Measurements from ENCODE around the gene FAM162A.
"Not testable (repeated sequence)": the region's sequence is repeated elsewhere in the genome, so short reads cannot be mapped to it uniquely, and the experiment has no call there.

The FAM162A gene, protein sequence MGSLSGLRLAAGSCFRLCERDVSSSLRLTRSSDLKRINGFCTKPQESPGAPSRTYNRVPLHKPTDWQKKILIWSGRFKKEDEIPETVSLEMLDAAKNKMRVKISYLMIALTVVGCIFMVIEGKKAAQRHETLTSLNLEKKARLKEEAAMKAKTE

DNA sequence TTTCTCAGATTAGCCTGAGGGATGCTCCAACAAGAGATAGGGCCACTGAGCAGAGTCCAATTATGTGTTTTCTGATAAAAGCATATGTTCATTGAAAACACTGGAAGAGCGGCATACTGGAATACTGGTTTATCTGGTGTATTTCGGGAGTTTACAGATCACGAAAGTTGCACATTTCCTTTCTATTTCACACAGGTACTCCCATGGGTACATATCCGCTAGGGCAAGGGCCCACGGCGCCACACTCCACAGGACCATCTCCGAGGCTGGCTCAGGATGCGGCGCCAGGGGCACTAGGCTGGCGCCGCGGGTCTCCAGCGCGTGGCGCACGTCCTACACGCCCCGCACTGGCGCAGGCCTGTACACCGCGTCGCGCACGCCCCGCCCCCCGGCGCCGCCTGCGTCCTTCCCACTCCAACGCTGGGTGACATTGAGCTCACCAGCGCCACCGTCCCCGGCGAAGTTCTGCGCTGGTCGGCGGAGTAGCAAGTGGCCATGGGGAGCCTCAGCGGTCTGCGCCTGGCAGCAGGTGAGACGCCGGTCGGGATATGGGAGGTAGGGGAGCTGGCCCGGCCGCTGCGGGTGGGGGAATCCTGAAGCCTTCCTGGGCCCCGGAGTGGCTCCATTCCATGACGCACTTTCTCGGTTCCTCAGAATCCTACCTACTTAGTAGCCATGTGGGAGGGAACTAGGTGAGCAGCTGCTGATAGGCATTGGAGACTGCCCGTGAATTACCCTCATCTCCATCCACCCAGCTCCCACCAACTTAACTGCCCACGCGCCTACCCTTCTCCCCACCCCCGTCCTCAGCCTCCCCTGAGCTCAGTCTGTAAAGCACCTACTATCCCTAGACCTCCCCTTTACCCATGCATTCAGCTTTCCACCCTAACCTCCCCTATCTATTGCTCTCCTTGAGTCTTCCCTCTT lies at the start of gene FAM162A:
Gene FAM162A, plus strand, starts transcription at position 412 of the 927 bp plus-strand sequence. Its CDS starts 84 bp downstream, at position 496.
- DNase-seq: peak; percentile 73

DNA sequence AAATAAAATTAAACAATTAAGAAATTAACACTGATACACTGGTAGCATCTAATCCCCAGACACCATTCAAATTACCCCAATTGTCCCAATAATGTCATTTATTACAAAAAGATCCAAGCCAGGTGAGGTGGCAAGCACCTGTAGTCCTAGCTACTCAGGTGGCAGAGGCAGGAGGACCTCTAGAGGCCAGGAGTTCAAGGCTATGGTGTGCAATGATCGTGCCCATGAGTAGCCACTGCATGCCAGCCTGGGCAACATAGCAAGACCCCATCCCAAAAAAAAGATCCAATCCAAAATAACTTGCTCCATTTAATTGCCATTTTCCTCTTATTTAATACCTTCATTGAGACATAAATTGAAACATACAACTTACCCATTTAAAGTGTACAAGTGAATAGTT lies 41.2 kb upstream of the FAM162A start:
- no peak for DNase-seq

DNA sequence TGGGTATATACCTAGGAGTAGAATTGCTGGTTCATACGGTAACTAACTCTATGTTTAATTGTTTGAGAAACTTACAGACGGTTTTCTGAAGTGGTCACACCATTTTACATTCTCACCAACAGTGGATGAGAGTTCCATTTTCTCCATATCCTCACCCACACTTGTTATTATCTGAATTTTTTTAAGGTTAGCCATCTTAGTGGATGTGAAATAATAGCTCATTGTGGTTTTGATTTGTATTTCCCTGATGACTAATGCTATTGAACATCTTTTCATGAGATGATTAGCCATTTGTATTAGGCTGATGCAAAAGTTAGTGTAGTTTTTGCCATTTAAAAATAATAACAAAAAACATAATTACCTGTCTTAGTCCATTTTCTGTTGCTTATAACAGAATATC lies 40.3 kb upstream of the FAM162A start:
- no peak for DNase-seq

DNA sequence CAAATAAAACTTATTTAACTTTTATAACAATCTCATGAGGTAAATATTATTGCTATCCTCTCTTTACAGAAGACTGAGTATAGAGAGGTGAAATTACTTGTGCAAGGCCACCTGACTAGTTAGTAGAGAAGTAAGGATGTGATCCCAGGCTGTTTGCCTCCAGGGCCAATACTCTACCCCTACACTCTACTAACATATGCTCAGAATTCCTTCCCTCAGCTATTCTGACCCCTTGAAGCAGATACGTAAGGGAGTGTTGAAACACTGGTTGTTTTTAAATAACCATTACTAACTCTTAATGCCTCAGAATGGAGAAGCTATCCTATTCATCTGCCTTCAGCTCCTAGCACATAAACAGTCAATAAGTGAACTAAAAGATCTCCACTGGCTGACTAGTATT lies 34.8 kb upstream of the FAM162A start:
- DNase-seq: no peak

DNA sequence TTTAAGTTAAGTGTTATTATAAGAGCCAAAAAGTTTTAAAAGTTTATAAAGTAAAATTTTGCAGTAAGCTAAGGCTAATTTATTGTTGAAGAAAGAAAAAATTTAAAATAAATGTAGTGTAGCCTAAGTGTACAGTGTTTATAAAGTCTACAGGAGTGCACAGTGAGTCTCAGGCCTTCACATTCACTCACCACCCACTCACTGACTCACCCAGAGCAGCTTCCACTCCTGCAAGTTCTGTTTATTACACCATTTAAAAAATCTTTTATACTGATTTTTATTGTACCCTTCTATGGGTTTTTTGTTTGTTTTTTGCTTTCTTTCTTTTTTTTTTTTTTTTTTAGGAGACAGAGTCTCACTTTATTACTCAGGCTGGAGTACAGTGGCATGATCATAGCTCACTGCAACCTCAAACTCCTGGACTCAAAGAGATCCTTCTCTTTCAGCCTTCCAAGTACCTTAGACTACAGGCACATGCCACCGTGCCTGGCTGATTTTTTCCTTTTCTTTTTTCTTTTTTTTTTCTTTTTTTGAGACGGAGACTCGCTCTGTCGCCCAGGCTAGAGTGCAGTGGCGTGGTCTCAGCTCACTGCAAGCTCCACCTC lies 33.1 kb upstream of the FAM162A start:
- DNase-seq: no peak

DNA sequence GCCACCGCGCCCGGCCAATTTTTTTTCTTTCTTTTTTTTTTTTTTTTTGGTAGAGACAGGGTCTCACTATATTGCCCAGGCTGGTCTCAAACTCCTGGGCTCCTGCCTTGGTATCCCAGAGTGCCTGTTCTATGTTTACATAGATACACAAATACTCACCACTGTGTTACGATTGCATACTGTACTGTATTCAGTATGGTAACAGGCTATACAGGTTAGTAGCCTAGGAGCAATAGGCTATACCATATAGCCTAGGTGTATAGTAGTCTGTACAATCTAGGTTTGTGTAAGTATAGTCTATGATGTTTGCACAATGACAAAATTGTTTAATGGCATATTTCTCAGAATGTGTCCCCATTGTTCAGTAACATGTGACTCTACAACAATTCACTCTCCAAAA lies 32.4 kb upstream of the FAM162A start:
- DNase-seq: no peak

DNA sequence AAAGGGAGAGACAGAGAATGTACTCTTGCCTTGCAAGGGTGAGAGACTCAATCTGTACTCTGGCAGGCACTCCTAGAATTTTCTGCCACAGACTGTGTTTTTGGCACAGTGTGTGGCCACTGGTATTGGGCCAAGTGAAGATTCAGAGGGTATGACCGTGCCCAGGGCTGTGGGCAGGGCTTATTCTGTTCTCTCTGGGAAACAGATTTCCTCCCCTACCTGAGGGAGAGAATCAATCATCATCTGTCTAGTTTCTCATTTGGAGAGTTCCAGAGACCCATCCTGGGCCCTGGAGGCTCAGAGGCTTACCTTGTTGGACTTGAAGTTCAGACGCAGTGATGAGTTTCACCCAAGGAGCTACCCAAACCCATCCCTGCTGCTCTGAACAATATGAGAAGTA lies 30.8 kb upstream of the FAM162A start:
- DNase-seq: no peak

DNA sequence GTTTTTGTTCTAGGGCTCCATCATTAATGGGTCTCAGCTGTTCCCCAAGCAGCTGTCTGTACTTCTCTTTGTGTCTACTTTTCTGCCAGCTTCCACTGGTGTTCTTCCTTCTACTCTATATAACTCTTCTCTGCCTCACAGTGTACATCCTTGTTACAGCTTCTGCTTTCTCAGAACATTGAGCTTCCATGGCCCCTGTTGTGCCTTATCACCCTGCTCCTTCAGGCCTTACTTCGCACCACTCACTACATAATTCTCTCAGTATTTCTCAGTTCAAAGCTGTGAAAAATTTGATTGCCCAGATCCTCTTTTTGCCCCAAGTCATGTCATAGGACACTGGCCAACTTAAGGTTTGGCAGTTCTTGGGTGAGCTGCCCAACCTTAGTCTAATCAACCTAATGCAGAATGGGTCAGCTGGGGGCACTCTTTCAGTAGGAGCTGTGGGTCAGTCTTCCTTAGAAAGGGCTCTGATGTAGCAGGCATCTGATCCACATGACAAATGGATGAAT lies 30.0 kb upstream of the FAM162A start:
- no peak for DNase-seq

DNA sequence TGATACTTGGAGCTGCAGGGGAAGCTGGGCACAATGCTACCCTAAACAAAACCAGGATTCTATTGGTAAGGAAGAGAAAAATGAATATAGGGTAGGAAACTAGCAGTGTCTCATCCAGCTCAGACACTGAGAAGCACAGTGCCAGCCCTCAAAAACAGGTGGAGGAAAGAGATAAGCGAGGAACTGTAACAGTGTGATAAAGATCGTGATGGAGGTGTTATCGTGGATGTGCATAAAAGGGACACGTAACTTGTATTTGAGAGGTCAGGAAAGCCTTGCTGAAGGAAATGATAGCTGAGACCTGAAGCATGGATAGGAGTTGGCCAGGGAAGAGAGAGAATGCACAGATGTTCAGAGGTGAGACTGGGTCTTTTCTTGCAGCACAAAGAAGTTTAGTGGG lies 28.4 kb upstream of the FAM162A start:
- no peak for DNase-seq

DNA sequence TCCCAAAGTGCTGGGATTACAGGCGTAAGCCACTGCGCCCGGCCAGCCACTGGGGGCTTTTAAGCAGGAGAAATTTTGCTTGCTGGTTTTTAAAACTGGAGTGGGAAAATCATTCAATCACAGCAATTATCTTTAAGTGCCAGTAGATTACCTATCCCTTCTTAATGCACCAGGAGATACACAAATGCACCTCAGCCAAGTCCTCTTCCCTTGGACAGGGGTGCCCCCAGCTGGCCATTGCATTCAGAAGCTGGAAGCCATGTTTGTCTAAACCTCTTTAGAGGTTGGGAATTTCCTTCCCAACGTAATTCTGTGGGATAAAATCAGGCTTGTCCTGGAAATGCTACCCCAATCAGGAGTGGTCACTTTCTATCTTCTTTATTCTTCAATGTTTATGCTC lies 27.6 kb upstream of the FAM162A start:
- DNase-seq: no peak

DNA sequence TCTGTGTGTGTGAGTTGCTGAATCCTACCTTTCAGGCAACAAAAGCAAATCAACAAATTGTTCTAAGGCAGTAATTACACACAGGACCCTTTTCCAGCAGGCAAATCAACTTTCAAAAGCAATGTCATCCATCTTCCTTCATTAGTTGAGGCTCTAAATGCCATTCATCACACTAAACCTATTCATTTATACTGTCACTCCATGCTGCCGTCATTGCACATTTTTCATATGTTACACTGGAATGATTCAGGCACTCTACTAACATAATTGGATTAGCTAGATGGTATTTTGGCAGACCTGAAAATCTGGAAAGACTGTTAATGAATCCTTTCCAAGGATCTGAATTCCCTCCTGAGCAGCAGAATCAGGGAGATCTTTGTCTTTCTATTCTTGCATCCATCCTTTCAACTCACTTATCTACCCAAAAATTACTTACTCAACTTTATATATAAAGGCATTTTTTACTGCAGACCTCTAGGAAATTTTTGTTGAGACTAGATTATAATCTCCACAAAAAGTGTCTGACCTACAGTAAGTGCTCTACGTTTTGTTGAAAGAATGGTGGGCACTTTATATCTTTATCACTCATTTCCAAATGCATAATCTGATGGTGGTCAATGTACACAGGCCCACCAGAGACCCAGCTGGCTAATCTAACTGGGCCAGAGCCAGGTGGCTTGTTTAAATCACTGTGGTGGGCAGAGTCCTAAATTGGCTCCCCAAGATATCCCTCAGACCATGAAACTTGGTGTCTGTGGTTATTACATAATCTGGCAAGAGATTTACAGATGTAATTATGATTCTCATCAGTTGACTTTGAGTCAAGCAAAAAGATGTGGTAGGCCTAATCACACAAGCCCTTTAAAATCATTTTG lies 25.9 kb upstream of the FAM162A start:
- no peak for DNase-seq

DNA sequence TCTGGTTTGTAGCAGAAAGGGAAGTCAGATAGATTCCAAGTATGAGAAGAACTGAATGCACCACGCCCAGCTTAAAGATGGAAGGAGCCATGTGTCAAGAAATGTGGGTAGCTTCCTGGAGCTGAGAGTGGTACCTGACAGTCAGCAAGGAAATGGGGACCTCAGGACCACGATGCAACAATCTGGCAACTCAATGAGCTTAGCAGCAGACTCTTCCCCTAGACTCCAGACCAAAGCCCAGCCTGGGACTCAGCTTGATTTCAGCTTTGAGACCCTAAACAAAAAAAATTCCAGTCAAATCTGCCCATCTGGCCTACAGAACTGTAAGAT lies 25.3 kb upstream of the FAM162A start:
- no peak for DNase-seq

DNA sequence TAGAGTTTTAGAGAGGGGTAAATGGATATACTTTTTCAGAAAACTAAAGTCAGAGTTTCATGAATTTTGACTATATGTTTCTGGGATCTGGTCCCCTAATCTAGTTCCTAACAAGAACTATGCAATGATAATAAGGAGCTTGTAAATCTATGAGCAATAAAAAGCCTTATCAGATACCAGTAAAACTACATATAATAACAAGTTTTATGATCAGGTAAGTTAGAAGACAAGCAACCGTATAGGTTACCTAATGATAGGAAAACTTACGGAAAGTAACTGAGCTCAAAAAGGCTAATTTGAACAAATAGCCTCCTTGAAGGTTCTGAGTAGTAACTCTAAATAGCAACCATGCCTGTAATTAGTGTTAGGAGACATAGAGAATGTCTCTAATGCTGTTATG lies 22.0 kb upstream of the FAM162A start:
- no peak for DNase-seq

DNA sequence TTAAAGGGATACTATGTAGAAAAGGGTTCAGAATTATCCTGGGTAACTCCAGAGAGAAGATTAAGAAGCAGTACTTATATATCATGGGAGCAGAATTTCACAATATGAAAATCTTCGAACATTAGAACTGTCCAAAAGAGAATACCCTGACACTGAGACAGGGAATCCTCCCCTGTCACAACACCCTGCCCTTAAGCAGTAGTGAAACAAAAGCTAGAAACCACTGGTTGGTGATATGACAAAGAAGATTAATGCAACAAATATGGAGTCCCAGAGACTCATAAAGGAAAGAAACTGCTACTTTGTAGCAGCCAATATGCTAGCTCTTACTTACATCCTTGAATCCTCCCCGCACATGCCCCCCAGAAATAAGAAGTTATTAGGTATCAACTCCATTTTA lies 19.5 kb upstream of the FAM162A start:
- DNase-seq: no peak

DNA sequence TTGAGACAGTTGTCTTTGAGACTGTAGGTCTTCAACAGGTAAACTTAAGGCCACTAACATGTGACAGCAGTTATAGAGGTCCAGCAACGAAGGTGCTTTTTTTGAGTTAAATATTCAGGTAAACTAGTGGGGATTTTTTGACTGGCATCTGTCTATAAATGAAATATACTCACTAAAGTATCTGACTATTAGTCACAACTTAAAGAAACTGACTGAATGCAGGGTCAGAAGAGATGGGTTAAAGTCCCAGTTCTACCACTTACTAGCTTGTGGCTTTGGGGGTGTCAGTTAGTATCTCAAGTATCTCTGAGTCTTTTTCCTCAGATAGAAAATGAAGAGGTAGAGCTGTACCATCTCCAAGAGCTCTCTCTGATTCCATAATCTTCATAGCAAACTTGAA lies 18.9 kb upstream of the FAM162A start:
- no peak for DNase-seq

DNA sequence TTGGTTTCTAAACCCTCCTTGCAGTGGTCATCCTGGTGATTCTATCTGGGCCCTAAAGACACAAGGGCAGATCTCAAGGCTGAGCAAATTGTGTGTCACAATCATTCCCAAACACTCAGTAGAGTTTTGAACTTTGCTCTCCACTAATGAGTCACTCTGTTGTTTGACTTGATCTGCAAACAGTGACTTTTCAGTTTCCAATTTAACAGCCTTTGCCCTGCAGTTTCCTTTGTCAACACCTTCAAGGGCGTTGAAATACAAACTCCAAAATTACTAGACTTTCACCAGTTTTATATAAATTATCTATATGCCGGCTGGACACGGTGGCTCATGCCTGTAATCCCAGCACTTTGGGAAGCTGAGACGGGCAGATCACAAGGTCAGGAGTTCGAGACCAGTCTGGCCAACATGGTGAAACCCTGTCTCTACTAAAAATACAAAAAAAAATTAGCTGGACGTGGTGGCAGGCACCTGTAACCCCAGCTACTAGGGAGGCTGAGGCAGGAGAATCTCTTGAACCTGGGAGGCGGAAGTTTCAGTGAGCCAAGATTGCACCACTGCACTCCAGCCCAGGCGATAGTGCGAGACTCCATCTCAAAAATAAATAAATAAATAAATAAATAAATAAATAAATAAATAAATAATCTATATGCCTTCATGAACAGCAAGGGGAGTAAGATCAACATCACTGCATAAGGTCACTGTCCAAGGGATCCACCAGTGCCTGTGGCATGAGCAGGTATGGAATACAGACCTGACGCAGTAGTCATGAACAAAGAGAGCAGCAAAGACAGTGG lies 18.2 kb upstream of the FAM162A start:
- not testable (repeated sequence) for DNase-seq

DNA sequence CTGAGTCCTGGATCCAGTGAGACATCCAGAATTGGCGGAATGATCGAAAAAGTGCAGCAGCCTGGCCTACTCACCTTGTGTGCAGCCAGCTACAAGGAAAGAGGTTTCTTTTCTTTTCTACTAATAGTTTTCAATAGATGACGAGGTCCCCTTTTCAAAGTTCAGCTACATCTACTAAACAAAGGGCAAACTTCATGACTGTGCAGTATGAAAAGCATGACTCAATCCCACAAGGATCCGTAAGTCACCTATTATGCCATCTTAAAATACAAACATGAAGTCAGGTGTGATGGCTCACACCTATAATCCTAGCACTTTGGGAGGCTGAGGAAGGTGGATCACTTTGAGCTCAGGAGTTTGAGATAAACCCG lies 17.6 kb upstream of the FAM162A start:
- no peak for DNase-seq

DNA sequence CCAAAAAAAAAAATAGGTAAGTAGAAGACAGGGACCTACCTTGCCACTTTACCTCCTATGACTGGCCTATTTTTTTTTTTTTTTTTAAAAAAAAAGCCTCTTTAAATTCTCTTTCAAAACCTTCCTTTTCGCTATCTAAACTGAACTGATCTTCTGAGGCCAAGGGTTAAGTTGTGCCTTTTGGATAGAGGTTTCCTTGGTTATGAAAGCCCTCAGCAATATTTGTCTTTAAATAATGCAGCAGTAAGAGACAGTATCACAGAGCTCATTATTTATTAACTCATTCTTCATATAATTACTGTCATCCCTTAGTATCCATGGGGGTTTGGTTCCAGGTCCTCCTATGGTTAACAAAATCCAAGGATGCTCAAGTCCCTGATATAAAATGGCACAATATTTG lies 9.9 kb upstream of the FAM162A start:
- no peak for DNase-seq

DNA sequence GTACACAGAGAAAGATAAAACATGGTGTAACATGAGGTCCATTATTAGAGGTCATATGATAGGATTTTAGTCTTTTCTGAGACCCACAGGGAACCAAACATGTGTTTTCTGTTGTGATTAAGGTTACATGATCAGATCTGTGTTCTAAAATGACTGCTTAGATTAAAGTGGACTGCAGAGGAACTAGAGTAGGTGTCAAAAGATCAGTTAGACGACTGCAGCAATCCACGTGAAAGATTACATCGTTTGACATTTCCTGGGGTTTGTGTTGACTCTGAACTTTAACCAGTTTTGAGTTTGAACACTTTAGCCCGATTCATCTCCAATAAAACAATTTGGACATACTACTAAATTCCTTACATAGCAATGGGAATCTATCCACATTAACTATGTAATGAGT lies 6.0 kb upstream of the FAM162A start:
- no peak for DNase-seq

DNA sequence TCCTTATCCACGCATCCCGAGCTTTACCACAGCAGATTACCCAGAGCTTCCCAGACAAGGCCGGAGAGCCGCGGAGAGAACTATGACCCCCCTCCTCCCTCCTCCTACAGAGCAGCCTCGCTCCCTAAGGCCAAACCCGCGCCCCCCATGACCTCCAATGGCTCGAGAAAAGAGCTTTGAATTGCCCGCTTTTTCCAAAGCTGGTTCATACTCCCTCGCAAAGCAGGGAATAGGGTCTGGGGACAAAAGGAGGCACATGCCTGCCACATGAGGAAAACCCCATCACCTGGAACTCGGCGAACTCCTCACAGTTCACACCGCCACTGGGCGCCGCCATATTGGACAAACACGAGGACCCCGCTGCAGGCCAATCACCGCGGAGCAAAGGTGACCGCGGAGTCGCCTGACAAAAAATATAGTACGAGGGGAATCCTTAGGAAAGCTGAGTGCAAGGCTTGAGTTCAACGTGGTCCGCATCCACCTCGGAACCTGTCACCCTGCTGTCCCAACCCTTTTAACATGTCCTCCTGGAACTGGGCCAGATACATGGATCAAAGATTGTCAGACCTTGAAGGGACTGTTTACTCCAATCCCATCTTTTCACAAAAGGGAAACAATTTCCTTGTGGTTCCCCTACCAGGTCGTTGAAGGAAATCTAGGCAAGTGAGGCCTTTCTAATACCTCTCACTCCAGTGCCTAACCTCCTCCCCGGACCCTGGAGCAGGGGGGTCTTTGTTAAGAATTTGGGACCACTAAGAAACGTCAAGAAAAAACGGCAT lies 905 bp upstream of the FAM162A start, which contains the start of gene MIX23:
Gene MIX23, minus strand, starts transcription at position 344 of the 779 bp plus-strand sequence. Its CDS starts 7 bp downstream, at position 337.
- DNase-seq: peak; percentile 78

DNA sequence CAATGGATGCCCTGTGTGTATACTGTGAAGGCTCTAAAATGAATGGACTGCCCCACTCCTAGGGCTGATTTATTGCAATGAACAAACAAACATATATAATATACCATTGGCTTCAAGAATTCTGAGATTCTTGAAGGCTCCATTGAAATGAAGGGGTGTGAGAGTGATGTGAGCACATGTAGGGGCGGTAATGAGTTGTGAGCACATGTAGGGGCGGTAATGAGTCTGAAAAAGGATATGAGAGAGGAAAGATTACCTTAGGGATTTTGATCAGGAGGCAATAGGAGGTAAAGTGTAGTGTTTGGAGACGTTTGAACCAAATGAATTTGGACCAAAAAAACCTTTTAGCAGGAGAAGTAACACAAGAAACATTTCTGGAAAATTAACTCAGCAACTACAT lies 3.7 kb downstream of the FAM162A start:
- DNase-seq: no peak
